NOMO-1 treated with DMSO at 0.1 percent for 48 hours (cell line): Measurements from ENCODE around the gene RMND1.
"Not testable (repeated sequence)": the region's sequence is repeated elsewhere in the genome, so short reads cannot be mapped to it uniquely, and the experiment has no call there.

Source experiments
- DNase-seq: peaks from one replicate; lab custom pipeline; 2025; ENCODE audit not compliant: unreplicated experiment; lab: John Stamatoyannopoulos, UW

RMND1 gene

DNA sequence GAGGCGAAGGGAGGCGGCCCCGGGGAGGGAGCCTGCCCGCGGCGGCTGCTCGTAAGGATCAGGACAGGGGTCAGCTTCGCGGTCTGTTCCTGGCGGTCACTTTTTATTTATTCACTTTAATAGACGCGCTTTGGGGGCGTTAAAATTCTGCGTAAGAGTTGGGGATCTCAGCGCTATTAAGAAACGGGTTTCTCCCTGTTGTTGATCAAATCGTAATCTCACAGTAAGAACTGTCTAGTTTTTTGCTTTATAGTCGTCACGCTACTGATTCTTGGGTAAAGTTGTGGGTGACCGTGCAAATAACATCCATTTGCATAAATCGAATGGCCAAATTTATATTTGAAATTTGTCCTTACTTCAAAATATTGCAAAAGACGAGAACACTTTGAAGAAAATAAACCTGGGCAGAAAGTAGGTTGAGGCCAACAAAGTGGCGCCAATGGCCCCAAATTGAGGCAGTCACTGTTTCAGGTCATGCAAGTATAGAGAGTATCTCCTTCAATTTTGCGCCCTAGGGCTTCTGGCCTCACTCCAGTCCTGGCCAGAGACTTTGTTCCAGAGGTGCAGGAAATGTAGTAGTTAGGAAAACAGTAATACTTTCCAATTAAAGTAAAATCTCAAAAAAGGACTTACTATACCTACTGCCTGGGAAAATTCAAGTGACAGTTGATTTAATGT is 963 bp upstream of the RMND1 start:
- DNase-seq: no peak

DNA sequence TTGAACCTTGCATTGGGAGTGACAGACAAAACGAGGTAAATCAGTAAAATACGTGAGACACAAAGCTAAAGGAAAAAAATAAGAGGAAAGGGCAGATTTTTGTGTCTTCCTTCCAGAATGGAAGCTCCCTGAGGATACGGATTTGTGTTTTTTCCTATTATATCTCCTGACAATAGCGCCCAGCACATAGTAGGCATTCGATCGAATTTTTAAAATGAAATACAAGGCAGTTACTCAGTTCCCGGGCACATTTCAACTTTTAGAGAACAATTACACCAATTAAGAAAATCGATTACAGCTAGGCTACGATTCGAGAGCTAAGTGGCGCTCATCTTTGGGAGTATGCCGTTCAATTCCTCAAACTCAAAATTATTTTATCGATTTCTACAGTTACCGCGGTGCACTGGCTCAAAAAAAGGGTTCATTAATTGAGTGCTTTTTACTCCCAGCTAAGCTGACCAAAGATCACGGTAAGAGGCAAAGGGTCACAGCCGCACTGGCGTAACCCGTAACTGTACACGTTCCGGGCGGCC is 443 bp downstream of the RMND1 start:
- DNase-seq: no peak

DNA sequence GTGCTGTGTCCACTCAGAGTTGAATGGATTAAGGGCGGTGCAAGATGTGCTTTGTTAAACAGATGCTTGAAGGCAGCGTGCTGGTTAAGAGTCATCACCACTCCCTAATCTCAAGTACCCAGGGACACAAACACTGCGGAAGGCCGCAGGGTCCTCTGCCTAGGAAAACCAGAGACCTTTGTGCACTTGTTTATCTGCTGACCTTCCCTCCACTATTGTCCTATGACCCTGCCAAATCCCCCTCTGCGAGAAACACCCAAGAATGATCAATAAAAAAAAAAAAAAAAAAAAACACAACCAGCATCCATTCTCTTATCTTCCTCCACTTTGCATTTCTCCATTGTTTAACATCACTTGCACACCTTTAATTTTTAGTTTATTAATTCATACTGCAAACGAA is 998 bp downstream of the RMND1 start:
- not testable (repeated sequence) for DNase-seq

DNA sequence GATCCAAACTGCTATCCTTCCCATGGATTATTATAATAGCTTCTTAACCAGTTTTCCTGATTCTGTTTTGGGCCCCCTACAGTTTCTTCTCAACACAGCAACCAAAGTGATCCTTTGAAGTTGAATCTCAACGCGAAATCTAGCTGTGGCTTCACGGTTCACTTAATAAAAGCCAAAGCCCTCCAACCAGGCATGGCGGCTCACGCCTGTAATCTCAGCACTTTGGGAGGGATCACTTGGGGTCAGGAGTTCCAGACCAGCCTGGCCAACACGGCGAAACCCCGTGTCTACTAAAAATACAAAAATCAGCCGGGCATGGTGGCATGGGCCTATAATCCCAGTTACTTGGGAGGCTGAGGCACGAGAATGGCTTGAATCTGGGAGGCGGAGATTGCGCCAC is 3.3 kb downstream of the RMND1 start:
- no peak for DNase-seq

DNA sequence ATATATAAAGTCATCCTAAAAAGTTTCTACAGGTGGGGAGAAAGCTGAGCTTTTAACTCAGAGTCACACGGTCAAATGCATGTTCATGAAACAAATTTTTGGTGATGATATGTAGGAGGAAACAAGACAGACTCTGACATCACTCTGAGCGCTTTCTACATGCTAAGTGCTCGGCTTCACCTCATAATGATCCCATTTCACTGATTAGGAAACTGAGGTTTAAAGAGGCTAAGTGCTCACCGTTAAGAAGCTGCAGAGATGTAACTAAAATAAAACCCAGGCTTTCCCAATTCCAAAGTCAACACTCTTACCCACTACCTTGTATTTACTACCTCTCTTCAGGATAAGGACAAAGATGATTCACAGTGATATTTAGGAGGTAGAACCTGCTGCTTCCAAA is 4.7 kb downstream of the RMND1 start:
- no peak for DNase-seq

DNA sequence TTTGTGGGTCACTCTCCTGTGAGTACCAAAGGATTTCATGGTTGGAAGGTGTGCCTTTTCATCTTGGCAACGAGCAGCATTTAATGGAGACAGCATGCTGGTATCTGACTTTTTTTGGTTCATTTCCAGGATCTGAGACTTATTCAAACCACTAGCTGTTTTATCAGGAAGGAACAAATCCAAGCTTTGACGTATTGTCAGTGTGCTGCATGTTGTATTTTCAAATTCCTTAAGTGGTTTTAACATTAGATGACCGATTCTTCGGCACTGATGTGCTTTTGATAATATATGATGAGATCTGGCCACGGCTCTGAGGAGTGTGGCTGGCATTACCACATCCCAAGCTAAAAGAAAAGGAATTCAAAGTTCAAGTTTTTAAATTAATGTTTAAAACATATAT is 6.4 kb downstream of the RMND1 start:
- no peak for DNase-seq

DNA sequence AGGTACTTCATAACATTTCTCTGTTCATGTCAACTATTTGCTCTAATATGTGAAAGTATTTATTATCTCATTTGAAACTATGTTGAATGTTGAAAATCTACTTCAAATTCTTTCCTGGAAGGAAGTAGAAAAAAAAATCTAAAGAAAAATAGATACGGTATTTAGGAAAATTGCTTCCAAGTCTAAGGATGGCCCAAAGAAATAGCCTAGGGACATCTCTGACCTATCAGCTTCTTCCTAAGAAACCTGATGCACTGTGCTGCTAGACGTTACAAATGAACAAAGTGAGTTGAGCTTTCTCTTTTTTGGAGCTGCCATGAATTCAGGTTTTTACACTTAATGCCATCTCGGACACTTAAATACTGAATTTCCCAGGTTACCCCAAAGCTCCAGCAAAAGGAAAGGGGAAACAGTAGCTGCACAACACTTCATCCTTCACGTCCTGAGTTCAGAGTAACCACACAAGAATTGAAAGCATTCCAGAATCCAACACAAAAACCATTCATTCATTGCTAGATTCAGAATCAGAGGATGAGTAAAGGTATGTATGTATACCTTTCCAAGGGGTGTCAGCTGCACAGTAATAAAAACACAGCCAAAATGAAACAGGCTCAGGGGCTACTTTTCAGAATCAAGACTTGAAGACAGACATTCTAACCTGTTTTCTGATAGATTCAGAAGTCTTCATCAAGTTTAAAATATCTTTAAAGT is 7.9 kb downstream of the RMND1 start:
- no peak for DNase-seq

DNA sequence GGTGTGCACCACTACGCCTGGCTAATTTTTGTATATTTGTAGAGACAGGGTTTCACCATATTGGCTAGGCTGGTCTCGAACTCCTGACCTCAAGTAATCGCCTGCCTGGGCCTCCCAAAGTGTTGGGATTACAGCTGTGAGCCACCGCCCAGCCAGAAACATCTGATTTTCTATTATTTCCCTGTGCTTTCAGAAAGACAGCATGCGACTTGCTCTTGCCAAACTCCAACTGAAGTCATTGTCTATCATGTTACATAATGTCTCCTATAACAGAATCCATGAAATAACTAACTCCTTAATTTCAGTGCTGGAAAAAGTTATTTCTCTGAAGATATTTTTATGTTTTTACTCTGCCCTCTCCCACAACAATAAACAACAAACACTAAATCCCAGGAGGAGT is 8.5 kb downstream of the RMND1 start:
- no peak for DNase-seq

DNA sequence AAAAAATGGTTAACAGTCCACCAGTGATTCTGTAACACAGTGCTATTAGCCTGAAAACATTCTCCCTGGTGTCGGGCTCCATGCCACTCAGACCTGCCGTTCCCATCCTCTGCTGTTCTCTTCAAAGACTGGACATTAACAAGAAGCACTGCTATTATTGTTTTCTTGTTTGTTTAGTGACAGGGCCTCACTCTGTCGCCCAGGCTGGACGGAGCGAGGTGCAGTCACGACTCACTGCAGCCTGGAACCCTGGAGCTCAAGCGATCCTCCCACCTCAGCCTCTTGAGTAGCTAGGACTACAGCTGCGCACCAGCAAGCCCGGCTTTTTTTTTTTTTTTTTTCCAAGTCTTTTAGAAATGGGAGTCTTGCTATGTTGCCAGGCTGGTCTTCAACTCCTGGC is 9.6 kb downstream of the RMND1 start:
- DNase-seq: no peak

DNA sequence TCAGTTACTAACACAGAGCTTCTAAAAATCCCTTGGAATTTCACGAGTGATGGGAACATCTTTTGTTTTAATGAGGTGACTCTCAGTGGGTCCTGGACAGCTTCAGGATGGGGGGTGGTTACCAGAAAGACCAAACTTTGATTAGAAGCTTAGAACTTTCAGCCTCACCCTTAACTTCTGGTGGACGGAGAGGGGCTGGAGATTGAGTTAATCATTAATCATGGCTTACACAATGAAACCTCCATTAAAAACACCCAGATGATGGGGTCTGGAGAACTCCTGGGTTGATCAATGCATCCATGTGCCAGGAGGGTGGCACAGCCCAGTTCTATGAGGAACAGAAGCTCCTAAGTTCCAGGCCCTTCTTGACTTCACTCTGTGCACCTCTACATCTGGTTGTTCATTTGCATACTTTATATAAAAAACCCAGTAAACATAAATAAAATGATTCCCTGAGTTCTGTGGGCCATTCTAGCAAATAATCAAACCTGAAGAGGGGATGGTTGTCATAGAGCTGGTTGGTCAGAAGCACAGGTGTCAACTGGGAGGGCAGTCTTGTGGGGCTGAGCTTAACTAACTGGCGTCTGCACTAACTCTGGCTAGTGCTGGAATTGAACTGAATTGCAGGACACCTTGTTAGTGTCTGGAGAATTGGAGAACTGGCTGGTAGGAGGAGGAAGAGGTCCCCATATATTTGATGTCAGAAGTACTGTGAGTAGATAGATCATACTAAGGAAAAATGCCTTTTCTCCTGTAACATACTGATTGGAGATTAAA is 10.3 kb downstream of the RMND1 start:
- DNase-seq: no peak

DNA sequence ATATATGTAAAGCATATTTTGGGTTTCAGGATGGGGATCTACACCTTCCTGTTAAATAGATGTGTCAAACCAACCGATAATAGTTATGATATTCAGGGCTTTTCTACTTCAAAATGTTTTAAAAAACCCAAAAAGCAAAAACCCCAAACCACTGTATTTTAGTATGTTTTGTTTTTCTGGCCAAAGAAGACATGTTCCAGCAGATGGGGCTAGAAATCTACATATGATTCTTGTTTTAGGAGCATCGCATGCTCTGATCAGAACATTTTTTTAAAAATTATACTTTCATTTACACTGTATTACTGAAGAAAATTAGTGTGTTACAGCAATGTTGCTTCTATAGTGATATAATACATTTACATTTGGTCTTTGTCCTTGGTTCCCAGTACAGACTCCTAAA is 11.0 kb downstream of the RMND1 start:
- no peak for DNase-seq

DNA sequence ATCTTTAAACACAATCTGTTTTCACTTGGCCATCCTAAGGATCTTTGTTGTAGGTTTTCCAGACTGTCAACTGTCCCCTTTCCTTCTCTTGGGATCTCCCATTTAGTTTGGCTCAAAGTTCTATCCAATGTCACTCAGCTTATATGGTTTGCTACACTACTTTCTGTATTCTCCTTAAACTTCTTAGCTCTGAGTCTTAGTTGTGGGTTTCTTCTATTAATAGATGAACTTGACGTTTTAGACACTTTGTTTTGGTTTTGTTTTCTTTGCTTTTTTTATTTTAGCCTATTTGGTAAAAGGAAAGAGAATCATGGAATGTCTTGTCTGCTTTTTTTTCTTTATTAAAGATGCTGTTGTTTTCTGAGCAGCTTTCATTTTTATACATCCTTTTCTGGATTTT is 11.4 kb downstream of the RMND1 start:
- DNase-seq: no peak

DNA sequence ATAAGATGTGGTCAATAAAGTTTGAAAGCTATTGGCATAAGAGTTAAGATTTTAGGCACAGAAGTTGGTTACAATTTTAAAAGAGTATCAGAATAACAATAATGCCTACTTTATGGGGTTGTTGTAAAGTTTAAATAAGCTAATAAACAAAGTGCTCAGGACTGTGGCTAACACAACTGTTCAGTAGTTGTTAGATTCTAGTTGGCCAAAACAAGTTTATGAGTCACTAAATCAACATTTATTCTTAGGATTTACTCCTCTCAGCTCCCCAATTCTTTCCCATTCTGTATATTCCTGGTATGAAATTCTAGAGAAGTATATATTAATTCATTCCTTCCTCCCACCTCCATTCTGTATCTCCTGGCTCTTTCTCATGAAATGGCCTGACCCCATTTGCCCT is 14.5 kb downstream of the RMND1 start:
- no peak for DNase-seq

DNA sequence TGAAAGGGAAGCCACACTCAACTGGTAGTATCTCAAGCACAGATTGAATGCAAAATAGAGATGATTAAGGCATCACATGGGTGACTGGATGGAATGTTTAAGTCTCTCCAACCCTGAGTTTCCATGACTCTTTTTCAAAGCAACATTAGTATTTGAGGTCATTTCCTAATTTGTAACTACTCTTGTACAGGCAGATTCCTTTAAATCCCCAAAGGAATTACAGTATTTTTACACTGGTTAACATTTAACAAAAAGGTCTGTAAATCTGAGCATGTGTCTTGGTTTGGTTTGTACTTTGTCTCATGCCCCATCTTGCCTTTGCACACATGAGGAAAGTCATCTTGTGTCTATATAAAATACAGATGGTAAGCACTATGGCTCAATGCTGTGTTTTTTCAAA is 15.1 kb downstream of the RMND1 start:
- DNase-seq: no peak

DNA sequence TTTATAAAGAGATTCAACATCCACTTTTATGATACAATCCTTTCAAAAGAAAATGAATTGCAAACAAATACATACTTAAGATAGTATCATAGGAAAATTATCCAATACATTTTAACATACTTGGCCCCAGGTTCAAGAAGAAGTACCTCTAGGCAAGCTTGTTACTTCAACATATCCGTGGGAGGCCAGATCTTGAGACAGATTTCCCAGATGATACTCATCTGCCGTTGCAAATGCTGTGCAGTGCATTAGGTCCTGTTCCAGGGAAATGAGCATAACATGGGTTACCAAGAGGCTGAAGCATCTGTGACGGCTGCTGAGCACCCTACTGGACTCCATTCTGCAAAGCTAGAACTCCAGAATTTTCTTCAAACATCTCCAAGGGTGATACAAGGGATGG is 15.6 kb downstream of the RMND1 start:
- no peak for DNase-seq

DNA sequence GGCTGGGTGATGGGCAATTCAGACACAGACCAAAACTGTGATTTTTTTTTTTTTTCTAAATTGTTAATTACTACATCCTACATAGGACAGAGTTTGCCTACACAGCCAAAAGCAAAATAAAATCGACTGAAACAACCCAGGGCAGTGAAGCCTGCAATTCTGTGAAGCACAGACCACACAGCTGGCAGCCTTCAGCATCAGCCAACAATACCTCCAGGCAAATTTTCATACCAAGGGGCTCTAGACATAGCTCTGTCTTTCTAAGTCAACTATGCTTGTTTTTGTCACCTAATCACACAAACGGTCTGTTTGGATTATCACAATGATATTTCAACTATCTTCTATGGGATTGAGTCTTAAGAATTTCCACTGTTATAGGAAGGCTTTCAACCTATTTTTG is 17.6 kb downstream of the RMND1 start:
- no peak for DNase-seq

DNA sequence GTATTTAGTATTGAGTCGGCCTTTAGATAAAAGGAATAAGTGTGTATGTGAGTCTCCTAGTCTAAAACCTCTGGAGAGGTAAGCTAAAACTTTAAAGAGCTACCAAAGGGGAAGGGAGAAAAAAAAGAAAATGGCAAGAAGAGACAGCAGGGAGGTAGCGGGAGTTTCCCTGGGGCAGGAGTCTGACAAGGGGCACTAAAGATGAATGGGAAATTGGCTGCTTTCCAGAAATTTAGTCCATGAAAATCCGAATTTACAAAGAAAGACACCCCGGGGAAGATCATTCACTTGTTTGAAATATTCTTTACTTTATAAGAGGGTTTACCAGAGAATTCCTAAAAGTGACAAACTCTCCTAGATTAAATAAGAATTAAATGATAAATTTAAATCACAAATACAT is 19.3 kb downstream of the RMND1 start:
- no peak for DNase-seq

DNA sequence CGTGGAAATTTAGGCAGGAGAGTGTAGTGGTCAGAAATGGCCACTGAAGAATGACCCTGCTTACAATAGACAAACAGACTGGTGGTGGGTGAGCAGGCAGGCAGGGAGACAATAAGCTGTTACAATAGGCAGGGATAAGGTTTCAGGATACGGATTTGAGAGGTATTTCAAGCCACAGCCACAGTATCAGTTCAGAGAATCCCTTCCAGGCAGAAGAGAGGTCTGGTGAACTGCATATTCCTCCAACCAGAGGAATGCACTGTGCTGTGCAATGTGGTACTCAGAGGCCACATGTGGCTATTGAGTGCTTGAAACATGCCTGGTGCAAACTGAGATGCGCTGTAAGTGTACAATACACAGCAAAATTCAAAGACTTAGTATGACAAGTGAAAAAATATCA is 20.6 kb downstream of the RMND1 start:
- no peak for DNase-seq

DNA sequence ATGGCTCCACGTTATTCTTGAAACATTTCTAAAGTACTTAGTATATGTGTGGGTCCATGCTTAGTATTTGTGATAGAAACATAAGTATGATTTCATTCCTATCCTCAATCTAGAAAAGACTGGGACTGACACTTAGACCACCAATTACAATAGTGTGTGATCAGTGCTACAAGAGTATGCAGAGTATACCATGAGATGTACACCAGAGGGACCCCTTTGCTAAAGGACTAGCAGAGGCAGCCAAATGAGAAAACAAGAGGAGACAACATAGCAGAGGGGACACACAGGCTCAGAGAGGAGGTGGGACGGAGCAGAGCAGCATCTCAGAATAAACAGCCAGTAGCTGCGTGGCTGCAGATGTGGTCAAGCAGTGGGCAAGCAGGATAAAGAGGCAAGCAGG is 21.0 kb downstream of the RMND1 start:
- no peak for DNase-seq

DNA sequence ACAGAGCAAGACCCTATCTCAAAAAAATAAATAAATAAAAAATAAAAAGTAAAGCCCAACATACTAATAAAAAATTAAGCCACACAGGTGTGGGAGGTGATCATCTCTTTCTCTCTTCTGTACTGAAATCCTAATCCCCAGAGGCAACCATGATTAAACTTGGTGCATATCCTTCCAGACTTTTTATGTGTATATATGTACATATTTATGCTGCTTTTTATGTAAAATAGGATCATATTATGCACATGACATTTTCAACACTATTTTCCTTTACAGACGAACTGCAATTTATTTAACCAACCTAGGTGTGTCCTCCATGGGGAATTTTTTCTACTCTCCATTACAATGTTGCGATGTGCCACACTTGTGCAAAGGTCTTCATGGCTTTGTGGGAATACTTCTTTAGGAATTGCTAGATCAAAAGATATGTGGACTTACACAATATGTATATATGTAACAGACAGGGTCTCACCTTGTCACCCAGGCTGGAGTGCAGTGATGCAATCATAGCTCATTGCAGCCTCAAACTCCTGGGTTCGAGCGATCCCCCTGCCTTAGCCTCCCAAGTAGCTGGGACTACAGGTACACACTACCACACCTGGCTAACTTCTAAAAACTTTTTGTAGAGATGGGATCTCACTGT is 23.7 kb downstream of the RMND1 start:
- DNase-seq: no peak

DNA sequence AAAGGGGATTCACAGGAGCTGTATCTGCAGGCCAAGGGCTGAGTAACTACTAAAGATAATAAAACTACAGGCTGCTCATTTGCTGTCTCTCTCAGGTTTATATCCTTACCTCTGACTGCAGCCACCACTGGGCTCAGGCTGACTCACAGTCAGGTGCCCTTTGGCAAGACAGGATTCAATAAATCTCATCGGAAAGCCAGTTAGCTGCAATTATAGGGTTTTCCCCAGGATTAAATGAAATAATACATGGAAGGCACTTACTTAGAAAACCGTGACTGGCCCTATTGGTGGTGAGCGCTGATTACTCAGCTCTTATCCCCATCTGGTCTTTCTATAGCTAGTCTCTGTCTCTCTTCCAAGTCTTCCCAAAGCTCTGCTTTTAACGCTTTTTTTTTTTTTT is 26.4 kb downstream of the RMND1 start:
- no peak for DNase-seq

DNA sequence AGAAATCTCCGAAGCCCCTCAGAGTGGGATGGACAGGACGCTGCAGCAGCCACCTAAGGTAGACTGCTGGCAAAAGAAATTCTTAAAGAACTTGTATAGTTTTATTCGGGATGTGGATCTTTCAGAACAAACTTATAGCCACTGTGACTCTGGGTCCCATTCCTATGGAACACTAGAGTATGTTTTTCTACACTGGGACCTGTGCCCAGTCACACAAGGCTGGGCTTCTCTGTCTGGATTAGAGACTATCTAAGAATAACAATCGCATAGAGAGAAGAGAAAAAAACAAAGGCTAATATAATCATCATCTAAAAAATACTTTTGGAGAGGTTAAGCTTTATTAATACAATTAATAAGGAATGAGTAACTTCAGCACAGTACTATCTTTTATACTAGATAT is 28.9 kb downstream of the RMND1 start:
- DNase-seq: no peak
